A549 (cell line): ENCODE results near the gene ESR1. TPM values are rescaled to one million over a fixed set of nuclear protein-coding genes. Genes with fewer than 3 reads are reported as not detected.

Experiments
- ATAC-seq, 2 experiments: fragments of 200-7000 bp in 1 of 2; fragments of >200 bp in 1 of 2; cut with Nextera tagmentation in 1 of 2; cut with Tn5 transposase in 1 of 2; 3 replicates each; pipeline versions ENCODE4 v1.8.0 to v1.9.1; 2018 to 2020; ENCODE audit warnings: mild to moderate bottlenecking in 1 of 2, moderate library complexity in 1 of 2
- CTCF ChIA-PET: fragments of 300-600 bp; sonication (Branson Sonifier 250); formaldehyde crosslinking; extraction: SDS; loops from one replicate; lab custom pipeline; 2021; ENCODE audit warnings: antibody characterized with exemption, inconsistent platforms; lab: Yijun Ruan, JAX
- POLR2A ChIA-PET: fragments of 350-600 bp; formaldehyde crosslinking; extraction: SDS; loops from one replicate; lab custom pipeline; 2021; ENCODE audit warnings: antibody characterized with exemption, inconsistent platforms; lab: Yijun Ruan, JAX
- DNase-seq, 2 experiments: peaks; one replicate each; pipeline versions ENCODE4 v3.0.0 to v3.0.0-alpha.2; 2011 to 2016; ENCODE audit warnings: low read depth in 1 of 2, low spot score in 1 of 2
- FAIRE-seq: peaks from 2 replicates; lab custom pipeline; 2011; peaks lifted over from hg19 to GRCh38; lab: Jason Lieb, UNC
- H3K27ac ChIP-seq, 2 experiments: fragments of >200 bp; sonication (Bioruptor Twin); formaldehyde crosslinking; 3 replicates each; pipeline ENCODE4 v1.5.1; 2016 to 2017
- H3K4me1 ChIP-seq: fragments of >200 bp; sonication (Bioruptor Twin); formaldehyde crosslinking; 3 replicates; pipeline ENCODE4 v1.6.1; 2016
- H3K4me2 ChIP-seq: fragments of >200 bp; sonication (Bioruptor Twin); formaldehyde crosslinking; 3 replicates; pipeline ENCODE4 v1.6.1; 2016
- H3K4me3 ChIP-seq: fragments of >200 bp; sonication (Bioruptor Twin); formaldehyde crosslinking; 3 replicates; pipeline ENCODE4 v1.5.1; 2016
- H3K9me3 ChIP-seq: fragments of >200 bp; sonication (Bioruptor Twin); formaldehyde crosslinking; 3 replicates; pipeline ENCODE4 v1.6.1; 2016
- BHLHE40 ChIP-seq: IDR thresholded peaks from 2 replicates; pipeline ENCODE4 v1.6.1; 2012; ENCODE audit warnings: low read depth, low read length, inconsistent platforms
- CBX8 ChIP-seq: fragments of 200-600 bp; sonication (generic); IDR thresholded peaks from 2 replicates; pipeline ENCODE4 v1.6.1; 2016
- CEBPB ChIP-seq, 2 experiments: fragments of >200 bp in 1 of 2; sonication (Bioruptor Twin) in 1 of 2; formaldehyde crosslinking in 1 of 2; IDR thresholded peaks; 2 replicates each; pipeline ENCODE4 v1.6.1; 2012 to 2016
- CHD4 ChIP-seq: fragments of 200-600 bp; sonication (generic); IDR thresholded peaks from 2 replicates; pipeline ENCODE4 v1.6.1; 2016; ENCODE audit warnings: antibody characterized with exemption, mild to moderate bottlenecking, borderline replicate concordance
- FOSB ChIP-seq: fragments of 250-450 bp; sonication (Bioruptor Pico); IDR thresholded peaks from 2 replicates; pipeline ENCODE4 v1.5.0; 2020; ENCODE audit warnings: mild to moderate bottlenecking, moderate library complexity
- GATA3 ChIP-seq: IDR thresholded peaks from 2 replicates; pipeline ENCODE4 v1.6.1; 2012; ENCODE audit warnings: borderline replicate concordance
- HDAC2 ChIP-seq: fragments of 200-600 bp; sonication (generic); IDR thresholded peaks from 2 replicates; pipeline ENCODE4 v1.6.1; 2016
- HOXA7 ChIP-seq: fragments of 250-450 bp; sonication (Bioruptor Pico); IDR thresholded peaks from 2 replicates; pipeline ENCODE4 v1.5.0; 2020; ENCODE audit warnings: mild to moderate bottlenecking, moderate library complexity
- HOXB5 ChIP-seq: fragments of 250-450 bp; sonication (Bioruptor Pico); IDR thresholded peaks from 2 replicates; pipeline ENCODE4 v1.5.0; 2020; ENCODE audit warnings: mild to moderate bottlenecking, moderate library complexity
- JUNB ChIP-seq: fragments of >200 bp; sonication (Bioruptor Twin); formaldehyde crosslinking; IDR thresholded peaks from 2 replicates; pipeline ENCODE4 v1.6.1; 2016
- KDM1A ChIP-seq: fragments of 200-600 bp; sonication (generic); IDR thresholded peaks from 2 replicates; pipeline ENCODE4 v1.6.1; 2016; ENCODE audit warnings: low read depth, mild to moderate bottlenecking
- MYC ChIP-seq: IDR thresholded peaks from 2 replicates; pipeline ENCODE4 v1.6.1; 2012; ENCODE audit warnings: mild to moderate bottlenecking, inconsistent platforms, low read length, improper control_type of control experiment, borderline replicate concordance
- NR3C1 ChIP-seq: fragments of >200 bp; sonication (Bioruptor Twin); formaldehyde crosslinking; IDR thresholded peaks from 3 replicates; pipeline ENCODE4 v1.6.1; 2017
- POLR2AphosphoS2 ChIP-seq: conservative IDR thresholded peaks from 2 replicates; pipeline ENCODE4 v1.6.1; 2012; ENCODE audit warnings: low read length, improper control_type of control experiment, inconsistent platforms
- RAD21 ChIP-seq, 2 experiments: fragments of >200 bp in 1 of 2; sonication (Bioruptor Twin) in 1 of 2; formaldehyde crosslinking in 1 of 2; IDR thresholded peaks in 1 of 2; conservative IDR thresholded peaks in 1 of 2; 2 replicates in 1 of 2; 3 replicates in 1 of 2; pipeline ENCODE4 v1.6.1; 2012 to 2018; ENCODE audit warnings: inconsistent platforms in 1 of 2
- RNF2 ChIP-seq: fragments of 200-600 bp; sonication (generic); IDR thresholded peaks from 2 replicates; pipeline ENCODE4 v1.6.1; 2016; ENCODE audit warnings: low read depth, mild to moderate bottlenecking, antibody characterized with exemption, moderate library complexity, borderline replicate concordance
- SREBF2 ChIP-seq: fragments of 450-650 bp; IDR thresholded peaks from 2 replicates; pipeline ENCODE4 v1.6.1; 2014; ENCODE audit warnings: mild to moderate bottlenecking, moderate library complexity
- ZSCAN20 ChIP-seq: fragments of 250-450 bp; sonication (Bioruptor Pico); IDR thresholded peaks from 2 replicates; pipeline ENCODE4 v1.8.0; 2022; ENCODE audit warnings: mild to moderate bottlenecking, moderate library complexity
- WGBS: methylation state at CpG from one replicate; pipeline ENCODE4 v1.1.6; 2017; ENCODE audit errors: missing lambda C conversion rate; 5-methylcytosine and 5-hydroxymethylcytosine counted together
- polyA plus RNA-seq, 4 experiments: library from polyadenylated mRNA; depleted of rRNA in 3 of 4; stranded (reverse); fragments of >200 nt; fragmentation: RNase III in 1 of 4; extraction: RNeasy Plus Mini Kit Qiagen cat#74134 plus additional on column Dnase treatment in 1 of 4; gene quantifications; 2 replicates in 3 of 4; 3 replicates in 1 of 4; pipeline ENCODE4 v1.2.3, GENCODE V29; 2011 to 2017
- TF ChIP-seq, protein P1 (sequence below): fragments of 450-650 bp; IDR thresholded peaks from 2 replicates; pipeline ENCODE4 v1.6.1; 2014; ENCODE audit warnings: antibody characterized with exemption
- TF ChIP-seq, protein P2 (sequence below): fragments of >200 bp; sonication (Bioruptor Twin); formaldehyde crosslinking; IDR thresholded peaks from 2 replicates; pipeline ENCODE4 v1.6.1; 2016
- TF ChIP-seq, protein P3 (sequence below): IDR thresholded peaks from 2 replicates; pipeline ENCODE4 v1.6.1; 2012; ENCODE audit warnings: low read depth, borderline replicate concordance
- TF ChIP-seq, protein P4 (sequence below): fragments of 200-600 bp; sonication (generic); IDR thresholded peaks from 2 replicates; pipeline ENCODE4 v1.6.1; 2016; ENCODE audit warnings: antibody characterized with exemption, mild to moderate bottlenecking, moderate library complexity
- TF ChIP-seq, protein P5 (sequence below): fragments of 250-450 bp; sonication (Bioruptor Pico); IDR thresholded peaks from 2 replicates; pipeline ENCODE4 v1.5.0; 2021; ENCODE audit warnings: mild to moderate bottlenecking, moderate library complexity, borderline replicate concordance

The ESR1 gene
- polyA plus RNA-seq, 2 of the 4 experiments (the other 2 are of a cell fraction) = not detected

DNA sequence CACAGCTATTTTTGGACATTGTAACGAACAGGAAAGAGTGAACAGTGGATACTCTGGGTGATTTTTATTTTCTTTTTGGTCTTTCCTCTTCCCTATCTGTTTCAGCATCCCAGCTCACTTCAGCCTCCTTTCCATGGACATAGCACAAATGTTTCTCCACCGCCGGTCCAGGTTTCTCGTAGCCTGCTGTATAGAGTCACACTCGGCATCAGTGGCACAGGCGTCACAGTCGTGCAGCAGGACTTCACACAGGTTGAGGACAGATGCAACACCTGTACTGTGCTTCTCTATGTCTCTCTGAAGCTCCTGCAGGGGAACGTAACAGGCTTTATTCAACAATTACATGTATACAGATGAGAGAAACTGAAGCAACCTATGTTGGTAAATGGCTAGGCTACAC lies 348.3 kb downstream of the ESR1 start:
- FAIRE-seq = no peak

DNA sequence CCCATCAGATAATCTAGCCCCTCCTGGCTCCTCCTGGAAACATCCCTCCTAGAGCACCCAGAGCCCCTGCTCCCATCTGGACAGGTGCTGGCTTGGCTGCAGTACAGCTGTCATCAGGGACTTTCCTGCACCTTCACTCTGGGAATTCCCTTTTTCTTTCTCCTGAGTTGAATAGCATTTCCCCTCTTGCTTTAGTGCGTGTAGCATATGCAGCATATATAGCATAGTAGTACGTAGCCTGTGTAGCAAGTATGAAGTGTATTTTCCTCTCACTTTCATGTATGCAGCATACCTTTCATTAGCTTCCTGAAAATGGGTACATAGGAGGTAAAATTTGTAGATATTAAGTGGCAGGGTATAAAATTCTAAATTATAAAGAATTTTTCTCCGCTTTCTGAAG lies 352.9 kb downstream of the ESR1 start:
- ATAC-seq (no peak), FAIRE-seq (no peak), DNase-seq (no peak)
- no peak overlapping the region for H3K27ac ChIP-seq
- no peak overlapping the region for H3K4me2 ChIP-seq
- TF ChIP-seq ZSCAN20 (CRISPR knock-in tag) (no peak), HOXB5 (CRISPR knock-in tag) (no peak), SREBF2 (no peak), JUNB (no peak), RAD21 (conservative IDR thresholded peaks at IDR 0.05 in 1 of 2, IDR thresholded peaks at IDR 0.05 in 1 of 2) (no peak), GATA3 (no peak), BHLHE40 (no peak), CBX8 (no peak), HOXA7 (no peak), RNF2 (no peak), HDAC2 (no peak), FOSB (no peak)
- TF ChIP-seq, protein P1, sequence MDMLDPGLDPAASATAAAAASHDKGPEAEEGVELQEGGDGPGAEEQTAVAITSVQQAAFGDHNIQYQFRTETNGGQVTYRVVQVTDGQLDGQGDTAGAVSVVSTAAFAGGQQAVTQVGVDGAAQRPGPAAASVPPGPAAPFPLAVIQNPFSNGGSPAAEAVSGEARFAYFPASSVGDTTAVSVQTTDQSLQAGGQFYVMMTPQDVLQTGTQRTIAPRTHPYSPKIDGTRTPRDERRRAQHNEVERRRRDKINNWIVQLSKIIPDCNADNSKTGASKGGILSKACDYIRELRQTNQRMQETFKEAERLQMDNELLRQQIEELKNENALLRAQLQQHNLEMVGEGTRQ = no peak
- TF ChIP-seq, protein P2, sequence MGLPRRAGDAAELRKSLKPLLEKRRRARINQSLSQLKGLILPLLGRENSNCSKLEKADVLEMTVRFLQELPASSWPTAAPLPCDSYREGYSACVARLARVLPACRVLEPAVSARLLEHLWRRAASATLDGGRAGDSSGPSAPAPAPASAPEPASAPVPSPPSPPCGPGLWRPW = no peak
- TF ChIP-seq, protein P3, sequence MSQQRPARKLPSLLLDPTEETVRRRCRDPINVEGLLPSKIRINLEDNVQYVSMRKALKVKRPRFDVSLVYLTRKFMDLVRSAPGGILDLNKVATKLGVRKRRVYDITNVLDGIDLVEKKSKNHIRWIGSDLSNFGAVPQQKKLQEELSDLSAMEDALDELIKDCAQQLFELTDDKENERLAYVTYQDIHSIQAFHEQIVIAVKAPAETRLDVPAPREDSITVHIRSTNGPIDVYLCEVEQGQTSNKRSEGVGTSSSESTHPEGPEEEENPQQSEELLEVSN = no peak
- TF ChIP-seq, protein P4, sequence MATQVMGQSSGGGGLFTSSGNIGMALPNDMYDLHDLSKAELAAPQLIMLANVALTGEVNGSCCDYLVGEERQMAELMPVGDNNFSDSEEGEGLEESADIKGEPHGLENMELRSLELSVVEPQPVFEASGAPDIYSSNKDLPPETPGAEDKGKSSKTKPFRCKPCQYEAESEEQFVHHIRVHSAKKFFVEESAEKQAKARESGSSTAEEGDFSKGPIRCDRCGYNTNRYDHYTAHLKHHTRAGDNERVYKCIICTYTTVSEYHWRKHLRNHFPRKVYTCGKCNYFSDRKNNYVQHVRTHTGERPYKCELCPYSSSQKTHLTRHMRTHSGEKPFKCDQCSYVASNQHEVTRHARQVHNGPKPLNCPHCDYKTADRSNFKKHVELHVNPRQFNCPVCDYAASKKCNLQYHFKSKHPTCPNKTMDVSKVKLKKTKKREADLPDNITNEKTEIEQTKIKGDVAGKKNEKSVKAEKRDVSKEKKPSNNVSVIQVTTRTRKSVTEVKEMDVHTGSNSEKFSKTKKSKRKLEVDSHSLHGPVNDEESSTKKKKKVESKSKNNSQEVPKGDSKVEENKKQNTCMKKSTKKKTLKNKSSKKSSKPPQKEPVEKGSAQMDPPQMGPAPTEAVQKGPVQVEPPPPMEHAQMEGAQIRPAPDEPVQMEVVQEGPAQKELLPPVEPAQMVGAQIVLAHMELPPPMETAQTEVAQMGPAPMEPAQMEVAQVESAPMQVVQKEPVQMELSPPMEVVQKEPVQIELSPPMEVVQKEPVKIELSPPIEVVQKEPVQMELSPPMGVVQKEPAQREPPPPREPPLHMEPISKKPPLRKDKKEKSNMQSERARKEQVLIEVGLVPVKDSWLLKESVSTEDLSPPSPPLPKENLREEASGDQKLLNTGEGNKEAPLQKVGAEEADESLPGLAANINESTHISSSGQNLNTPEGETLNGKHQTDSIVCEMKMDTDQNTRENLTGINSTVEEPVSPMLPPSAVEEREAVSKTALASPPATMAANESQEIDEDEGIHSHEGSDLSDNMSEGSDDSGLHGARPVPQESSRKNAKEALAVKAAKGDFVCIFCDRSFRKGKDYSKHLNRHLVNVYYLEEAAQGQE = no peak
- no peak overlapping the region for H3K4me3 ChIP-seq
- CTCF ChIA-PET = interaction anchor here (0.7 kb wide), 1 partner anchor 27 kb away, joined by 3 read pairs; no protein-coding TSS in a partner anchor
- 86% methylated on average over 3 of the region's 3 CpGs for WGBS
- H3K4me1 ChIP-seq = peaks cover 6% of the 10 kb centered on the region; the same call in 1 of the 3 replicates
- POLR2A ChIA-PET = no interaction called here
- H3K9me3 ChIP-seq = no peaks in the 10 kb centered on the region

More for the DNA sequence above, 348.3 kb downstream of the ESR1 start:
- ATAC-seq = no peak
- no peaks in the 10 kb centered on the region for H3K9me3 ChIP-seq
- 93% methylated on average over 7 of the region's 8 CpGs for whole genome bisulfite sequencing
- CTCF ChIA-PET = interaction anchor here (0.9 kb wide), 1 partner anchor 10 kb away, joined by 3 read pairs; no protein-coding TSS in a partner anchor
- H3K4me3 ChIP-seq = no peak overlapping the region
- no peak for DNase-seq
- TF ChIP-seq KDM1A (no peak), RAD21 (conservative IDR thresholded peaks at IDR 0.05 in 1 of 2, IDR thresholded peaks at IDR 0.05 in 1 of 2) (no peak), CEBPB (IDR thresholded peaks at IDR 0.05) (no peak), SREBF2 (no peak), RNF2 (no peak), HOXA7 (no peak), POLR2AphosphoS2 (no peak), NR3C1 (no peak), CBX8 (no peak), CHD4 (no peak), MYC (no peak)
- TF ChIP-seq, protein P2 = no peak
- TF ChIP-seq, protein P5, sequence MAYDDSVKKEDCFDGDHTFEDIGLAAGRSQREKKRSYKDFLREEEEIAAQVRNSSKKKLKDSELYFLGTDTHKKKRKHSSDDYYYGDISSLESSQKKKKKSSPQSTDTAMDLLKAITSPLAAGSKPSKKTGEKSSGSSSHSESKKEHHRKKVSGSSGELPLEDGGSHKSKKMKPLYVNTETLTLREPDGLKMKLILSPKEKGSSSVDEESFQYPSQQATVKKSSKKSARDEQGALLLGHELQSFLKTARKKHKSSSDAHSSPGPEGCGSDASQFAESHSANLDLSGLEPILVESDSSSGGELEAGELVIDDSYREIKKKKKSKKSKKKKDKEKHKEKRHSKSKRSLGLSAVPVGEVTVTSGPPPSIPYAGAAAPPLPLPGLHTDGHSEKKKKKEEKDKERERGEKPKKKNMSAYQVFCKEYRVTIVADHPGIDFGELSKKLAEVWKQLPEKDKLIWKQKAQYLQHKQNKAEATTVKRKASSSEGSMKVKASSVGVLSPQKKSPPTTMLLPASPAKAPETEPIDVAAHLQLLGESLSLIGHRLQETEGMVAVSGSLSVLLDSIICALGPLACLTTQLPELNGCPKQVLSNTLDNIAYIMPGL = no peak
- no peak overlapping the region for H3K27ac ChIP-seq
- no peak overlapping the region for H3K4me2 ChIP-seq
- H3K4me1 ChIP-seq = no peaks in the 10 kb centered on the region
- POLR2A ChIA-PET = no interaction called here
